Liver (tissue), 9 donors: ENCODE data around the gene SMIM3. TPM values are rescaled to one million over a fixed set of nuclear protein-coding genes. Genes with fewer than 3 reads are reported as not detected.
"Not testable (repeated sequence)": the region's sequence is repeated elsewhere in the genome, so short reads cannot be mapped to it uniquely, and the experiment has no call there.

Source experiments
- DNase-seq: peaks from one replicate; pipeline ENCODE4 v3.0.0-alpha.2; 2017; ENCODE audit warnings: low spot score
- H3K27ac ChIP-seq, 2 donors: one replicate each; pipeline ENCODE4 v1.7.0; 2013; ENCODE audit warnings: inconsistent platforms in 2 of 2, low read length in 2 of 2, control low read depth in 1 of 2, low read depth in 1 of 2, mild to moderate bottlenecking in 1 of 2
- H3K27me3 ChIP-seq, 4 donors: one replicate each; pipeline versions ENCODE4 v1.6.1 to v1.7.0; 2013; ENCODE audit warnings: low read length in 3 of 4, inconsistent platforms in 1 of 4, mild to moderate bottlenecking in 1 of 4, moderate library complexity in 1 of 4; ENCODE audit not compliant: control insufficient read depth in 4 of 4, insufficient read depth in 4 of 4
- H3K36me3 ChIP-seq, 4 donors: one replicate each; pipeline versions ENCODE4 v1.6.1 to v1.7.0; 2013; ENCODE audit warnings: low read length in 3 of 4, mild to moderate bottlenecking in 3 of 4, low read depth in 1 of 4, moderate library complexity in 1 of 4; ENCODE audit not compliant: control insufficient read depth in 4 of 4, insufficient read depth in 3 of 4
- H3K4me1 ChIP-seq, 4 donors: one replicate each; pipeline versions ENCODE4 v1.6.1 to v1.7.0; 2013; ENCODE audit warnings: low read length in 3 of 4, mild to moderate bottlenecking in 3 of 4, moderate library complexity in 1 of 4; ENCODE audit not compliant: control insufficient read depth in 4 of 4, insufficient read depth in 4 of 4
- H3K4me3 ChIP-seq, 3 donors: one replicate each; pipeline versions ENCODE4 v1.6.1 to v1.7.0; 2013; ENCODE audit warnings: low read length in 3 of 3, control low read depth in 1 of 3, low read depth in 1 of 3, mild to moderate bottlenecking in 1 of 3
- H3K9ac ChIP-seq, 2 donors: one replicate each; pipeline ENCODE4 v1.7.0; 2013; ENCODE audit warnings: low read length in 2 of 2, mild to moderate bottlenecking in 2 of 2, moderate library complexity in 2 of 2, control low read depth in 1 of 2, low read depth in 1 of 2
- H3K9me3 ChIP-seq, 4 donors: one replicate each; pipeline versions ENCODE4 v1.6.1 to v1.7.0; 2013; ENCODE audit warnings: low read length in 3 of 4; ENCODE audit not compliant: control insufficient read depth in 4 of 4
- CTCF ChIP-seq: fragments of 150-350 bp; IDR thresholded peaks from 2 replicates; pipeline ENCODE4 v1.5.1; 2017; ENCODE audit warnings: improper control_type of control experiment, low read depth, low read length; ENCODE audit not compliant: missing input control
- WGBS: extraction: QIAGEN DNeasy Blood & Tissue Kit; methylation state at CpG from one replicate; pipeline ENCODE4 v1.1.7; 2013; 5-methylcytosine and 5-hydroxymethylcytosine counted together
- polyA plus RNA-seq, 2 donors: library from polyadenylated mRNA; stranded (reverse) in 1 of 2; unstranded in 1 of 2; fragments of 200-250 nt in 1 of 2; fragments of >200 nt in 1 of 2; fragmentation: Nextera tagmentation in 1 of 2; extraction: Ambion mirVana in 1 of 2; gene quantifications; one replicate each; pipeline versions ENCODE4 v1.2.1 to v1.2.3, GENCODE V29; 2013 to 2015
- total RNA-seq, 2 donors: library from RNA; depleted of rRNA; stranded (reverse); fragments of >200 nt; gene quantifications; one replicate each; pipeline ENCODE4 v1.2.3, GENCODE V29; 2014
- TF ChIP-seq, protein P1 (sequence below): IDR thresholded peaks from 2 replicates; pipeline ENCODE4 v1.6.1; 2016; ENCODE audit warnings: antibody characterized with exemption
- donor health status: healthy.
- donor health status: healthy.
- donor health status: healthy.
- donor health status: healthy.
- donor health status: healthy.

The SMIM3 gene
- total and polyA plus RNA-seq, 4 donors, result 3.0 to 5.7 (median 3.6) TPM

DNA sequence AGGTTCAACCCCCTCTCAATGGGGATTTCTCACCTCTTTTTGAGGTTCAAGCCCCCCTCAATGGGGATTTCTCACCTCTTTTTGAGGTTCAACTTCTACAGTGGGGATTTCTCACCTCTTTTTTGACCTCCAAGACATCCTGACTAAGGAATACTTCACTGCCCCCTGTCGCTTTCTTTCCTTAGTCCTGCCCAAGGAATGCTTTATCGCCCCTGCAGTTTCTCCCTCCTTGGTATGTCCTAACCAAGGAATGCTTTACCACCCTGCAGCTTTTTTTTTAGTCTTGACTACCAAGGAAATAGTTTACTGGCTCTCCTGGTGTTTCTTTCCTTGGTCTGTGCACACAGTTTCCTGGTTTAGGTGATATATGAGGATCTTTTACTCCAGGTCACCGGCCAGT lies 58.1 kb downstream of the SMIM3 start (continued):
- TF ChIP-seq CTCF, result no peak
- TF ChIP-seq, protein P1, sequence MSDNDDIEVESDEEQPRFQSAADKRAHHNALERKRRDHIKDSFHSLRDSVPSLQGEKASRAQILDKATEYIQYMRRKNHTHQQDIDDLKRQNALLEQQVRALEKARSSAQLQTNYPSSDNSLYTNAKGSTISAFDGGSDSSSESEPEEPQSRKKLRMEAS, result no peak

DNA sequence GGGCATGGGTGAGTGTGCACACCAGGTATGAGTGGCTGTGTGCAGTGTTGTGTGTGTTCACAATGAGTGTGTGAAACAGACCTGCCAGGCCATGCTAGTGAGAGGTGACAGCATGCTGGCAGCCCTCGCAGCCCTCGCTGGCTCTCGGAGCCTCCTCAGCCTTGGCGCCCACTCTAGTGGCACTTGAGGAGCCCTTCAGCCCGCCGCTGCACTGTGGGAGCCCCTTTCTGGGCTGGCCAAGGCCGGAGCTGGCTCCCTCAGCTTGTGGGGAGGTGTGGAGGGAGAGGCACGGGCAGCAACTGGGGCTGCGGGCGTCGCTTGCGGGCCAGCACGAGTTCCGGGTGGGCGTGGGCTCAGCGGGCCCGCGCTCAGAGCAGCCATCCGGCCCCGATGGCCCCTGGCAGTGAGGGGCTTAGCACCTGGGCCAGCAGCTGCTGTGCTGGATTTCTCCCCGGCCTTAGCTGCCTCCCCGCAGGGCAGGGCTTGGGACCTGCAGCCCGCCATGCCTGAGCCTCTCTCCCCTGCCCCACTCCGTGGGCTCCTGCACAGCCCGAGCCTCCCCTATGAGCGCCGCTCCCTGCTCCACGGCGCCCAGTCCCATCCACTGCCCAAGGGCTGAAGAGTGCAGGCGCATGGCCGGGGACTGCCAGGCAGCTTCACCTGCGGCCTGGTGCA lies 66.8 kb downstream of the SMIM3 start:
- not testable (repeated sequence) for H3K9ac ChIP-seq, H3K27ac ChIP-seq, H3K4me1 ChIP-seq, H3K9me3 ChIP-seq, H3K36me3 ChIP-seq, H3K27me3 ChIP-seq, DNase-seq, H3K4me3 ChIP-seq
- WGBS, result 97% methylated on average over 32 of the region's 32 CpGs

GRCh38 chr5:150846308-150846653 lies 67.7 kb downstream of the SMIM3 start, which contains the start of gene IRGM:
Gene IRGM (plus strand): TSS chr5:150846521. CDS start chr5:150848124, 1,603 bp downstream.
- peak within 1 kb of the TSS in 1 of 2 donors; percentile 41 for H3K9ac ChIP-seq
- not testable (repeated sequence) for DNase-seq, H3K4me3 ChIP-seq, H3K27me3 ChIP-seq, H3K27ac ChIP-seq, H3K9me3 ChIP-seq, H3K36me3 ChIP-seq, H3K4me1 ChIP-seq
- WGBS, result 80% methylated on average over 3 of the region's 3 CpGs

Other genes starting within 250 kb of the SMIM3 start
- 10 to 100 TPM in 1 of 2 donors, 1 to 10 TPM in 1; 1.1 to 17.5 TPM for gene SYNPO, start 138.1 kb upstream of the SMIM3 start, total RNA-seq
- gene SYNPO, start 138.1 kb upstream of the SMIM3 start, polyA plus RNA-seq, result 10 to 100 TPM in 1 of 2 donors, 1 to 10 TPM in 1; 3.9 to 36.6 TPM
- gene MYOZ3, start 117.5 kb upstream of the SMIM3 start, total RNA-seq, result under 1 TPM in 1 of 2 donors, not detected in 1; 0.09 TPM
- under 1 TPM; 0.03 to 0.04 TPM for gene MYOZ3, start 117.5 kb upstream of the SMIM3 start, polyA plus RNA-seq
- gene RBM22, start 77.7 kb upstream of the SMIM3 start, total RNA-seq, result 10 to 100 TPM; 13.7 to 19.7 TPM
- 10 to 100 TPM; 10.7 to 10.9 TPM for gene RBM22, start 77.7 kb upstream of the SMIM3 start, polyA plus RNA-seq
- 10 to 100 TPM; 28.6 to 29.6 TPM for gene DCTN4, start 19.7 kb upstream of the SMIM3 start, total RNA-seq
- gene DCTN4, start 19.7 kb upstream of the SMIM3 start, polyA plus RNA-seq, result 10 to 100 TPM; 10.3 to 11.8 TPM
- gene IRGM, start 67.8 kb downstream of the SMIM3 start, total RNA-seq, result under 1 TPM in 1 of 2 donors, not detected in 1; 0.08 TPM
- gene IRGM, start 67.8 kb downstream of the SMIM3 start, polyA plus RNA-seq, result under 1 TPM in 1 of 2 donors, not detected in 1; 0.02 TPM
- gene ZNF300, start 126.2 kb downstream of the SMIM3 start, total RNA-seq, result under 1 TPM; 0.59 to 0.84 TPM
- gene ZNF300, start 126.2 kb downstream of the SMIM3 start, polyA plus RNA-seq, result under 1 TPM; 0.28 to 0.53 TPM
- gene GPX3, start 241.8 kb downstream of the SMIM3 start, total RNA-seq, result 100 to 1,000 TPM in 1 of 2 donors, 10 to 100 TPM in 1; 72.9 to 156 TPM
- 100 to 1,000 TPM; 318 to 878 TPM for gene GPX3, start 241.8 kb downstream of the SMIM3 start, polyA plus RNA-seq